ENCODE results near the gene OTOP3.

The OTOP3 gene

DNA sequence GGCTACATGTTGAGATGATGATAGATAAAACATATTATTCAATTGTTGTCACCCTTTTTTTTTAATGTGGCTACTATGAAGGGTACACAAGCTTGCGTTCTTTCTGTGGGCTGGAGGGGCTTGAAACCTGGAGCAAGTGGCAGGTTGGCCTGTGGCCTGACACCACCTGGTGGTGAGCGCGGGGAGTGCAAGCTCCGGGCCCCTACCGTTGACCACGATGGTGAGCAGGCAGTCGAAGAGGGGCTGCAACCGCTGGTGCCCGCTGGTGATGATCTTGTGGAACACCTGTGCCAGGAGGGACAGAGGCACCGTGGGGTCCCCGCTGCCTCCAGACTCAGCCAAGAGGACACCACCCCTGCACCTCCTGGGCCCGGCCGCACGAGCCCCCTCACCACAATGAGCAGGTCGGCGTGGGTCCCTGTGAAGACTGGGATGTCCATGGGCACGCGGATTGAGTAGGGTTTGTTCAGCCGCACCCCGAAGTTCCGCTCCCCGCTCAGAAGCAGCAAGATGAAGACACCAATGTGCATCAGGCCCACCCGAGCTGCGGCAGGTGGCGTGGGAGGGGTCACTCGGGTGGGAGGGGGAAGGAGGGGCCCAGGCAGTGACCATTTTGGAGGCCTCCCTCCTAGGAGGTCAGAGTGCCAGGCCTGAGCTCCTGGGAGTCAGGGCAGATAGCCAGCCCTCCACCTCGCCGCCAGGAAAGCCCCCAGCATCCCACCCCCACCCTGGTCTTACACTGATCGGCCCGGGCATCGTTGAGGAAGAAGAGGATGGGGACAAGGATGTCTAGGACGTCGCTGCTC lies 22.4 kb downstream of the OTOP3 start:
- TF ChIP-seq ZFX (IDR thresholded peaks at IDR 0.05; ENCODE audit: borderline replicate concordance) (no peak), CTCF (IDR thresholded peaks at IDR 0.05) (peak; percentile 97)
- H3K27ac ChIP-seq = no peak overlapping the region

GRCh38 chr17:74959826-74960515 lies 24.3 kb downstream of the OTOP3 start:
- TF ChIP-seq CTCF (IDR thresholded peaks at IDR 0.05) (no peak), ZFX (IDR thresholded peaks at IDR 0.05; ENCODE audit: borderline replicate concordance) (no peak)
- no peak overlapping the region for H3K27ac ChIP-seq

- H3K27ac ChIP-seq = no peak overlapping the region
- TF ChIP-seq ZFX (IDR thresholded peaks at IDR 0.05; ENCODE audit: borderline replicate concordance) (no peak), CTCF (IDR thresholded peaks at IDR 0.05) (no peak)
Measured at GRCh38 chr17:74960570-74961342, 25.1 kb downstream of the OTOP3 start.

DNA sequence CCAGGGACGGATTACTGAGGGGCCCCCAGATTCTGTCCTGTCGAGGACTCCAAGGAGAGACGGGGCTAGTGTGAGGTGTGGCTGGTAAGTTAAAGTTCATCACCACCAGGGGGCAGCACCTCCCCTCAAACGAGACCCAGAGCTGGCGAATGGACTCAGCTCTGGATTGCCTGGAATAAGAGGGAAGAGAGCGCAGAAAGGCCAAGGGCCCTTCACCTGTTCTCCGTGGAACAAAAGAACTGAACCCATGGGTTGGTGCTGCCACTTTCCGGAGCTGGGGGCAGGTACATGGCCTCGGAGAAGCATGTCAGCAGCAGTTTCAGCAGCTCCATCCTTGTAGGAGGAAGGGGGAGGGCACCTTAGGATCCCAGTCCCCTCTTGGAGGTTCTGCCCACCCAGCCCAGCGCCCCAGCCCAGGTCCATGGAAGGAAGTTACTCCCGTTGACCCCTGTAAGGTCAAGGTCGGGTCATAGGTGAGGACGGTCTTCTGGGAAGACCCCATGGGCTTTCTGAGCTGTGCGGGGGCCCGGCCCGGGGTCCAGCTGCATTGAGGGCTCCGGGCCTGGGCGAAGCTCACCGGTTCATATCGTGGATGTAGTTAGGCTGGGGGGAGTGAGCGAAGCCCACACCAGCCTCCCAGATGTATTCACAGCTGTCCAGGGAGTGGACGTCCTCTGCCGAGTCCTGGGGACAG lies 26.1 kb downstream of the OTOP3 start:
- H3K27ac ChIP-seq = 0 out of 2 replicates have a peak overlapping the region, but pooled peaks have one; percentile 3
- TF ChIP-seq CTCF (IDR thresholded peaks at IDR 0.05) (peak; percentile 82), ZFX (IDR thresholded peaks at IDR 0.05; ENCODE audit: borderline replicate concordance) (no peak)

DNA sequence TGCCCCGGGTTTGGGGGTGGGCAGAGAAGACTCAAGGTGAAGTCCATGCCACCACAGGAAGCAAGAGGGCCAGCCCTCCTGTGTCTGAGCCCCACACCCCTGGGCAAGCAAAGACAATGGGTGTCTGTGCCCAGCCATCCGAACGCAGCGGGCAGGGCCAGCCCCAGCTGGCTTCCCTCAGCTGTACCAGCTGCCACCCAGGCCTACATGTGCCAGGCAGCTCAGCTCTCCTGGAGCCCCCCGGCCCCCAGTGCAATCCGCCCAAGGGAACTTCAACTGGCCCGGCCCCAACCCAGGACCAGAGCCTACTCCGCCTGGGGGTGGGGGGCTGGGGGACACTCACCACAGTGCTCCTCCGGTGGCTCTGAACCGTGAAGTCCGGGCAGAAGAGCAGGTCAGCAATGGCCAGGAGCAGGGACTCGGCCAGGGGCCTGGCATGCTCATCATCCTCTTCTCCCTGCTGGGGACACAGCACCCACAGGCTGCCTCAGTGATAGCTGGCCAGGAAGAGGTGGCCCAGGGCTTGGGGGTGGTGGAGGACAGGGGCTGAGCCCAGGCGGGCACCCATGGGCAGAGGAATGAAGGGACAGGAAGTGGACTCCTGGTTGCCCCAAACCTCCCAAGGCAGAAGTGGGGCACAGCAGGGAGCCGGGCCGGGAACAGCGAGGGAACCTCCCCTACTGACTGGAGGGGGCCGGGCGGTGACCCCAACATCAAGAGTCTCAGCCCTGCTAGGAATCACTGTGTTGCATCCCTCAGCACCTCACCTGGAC lies 27.1 kb downstream of the OTOP3 start:
- no peak for TF ChIP-seq CTCF (IDR thresholded peaks at IDR 0.05)
- no peak for TF ChIP-seq ZFX (IDR thresholded peaks at IDR 0.05; ENCODE audit: borderline replicate concordance)
- no peak overlapping the region for H3K27ac ChIP-seq

DNA sequence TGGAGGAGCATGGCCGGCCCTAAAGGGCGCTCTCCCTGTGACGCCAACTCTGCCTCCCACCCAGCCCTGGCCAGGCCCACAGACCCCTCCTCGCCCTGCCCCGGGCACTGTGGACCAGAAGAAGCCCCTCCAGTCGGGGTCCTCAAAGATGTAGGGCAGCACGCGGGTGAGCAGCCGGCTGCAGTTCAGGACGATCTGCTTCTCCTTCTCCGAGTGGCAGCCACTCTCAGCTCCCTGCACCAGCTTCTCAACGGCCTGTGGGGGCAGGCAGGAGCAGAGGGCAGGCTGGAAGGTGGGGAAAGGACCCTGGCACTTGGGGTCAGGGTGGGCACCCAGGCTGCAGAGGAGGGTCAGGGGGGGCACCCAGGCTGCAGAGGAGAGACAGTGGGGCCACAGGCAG lies 28.0 kb downstream of the OTOP3 start:
- H3K27ac ChIP-seq = no peak overlapping the region
- no peak for TF ChIP-seq CTCF (IDR thresholded peaks at IDR 0.05)
- TF ChIP-seq ZFX (IDR thresholded peaks at IDR 0.05; ENCODE audit: borderline replicate concordance) = no peak
